ES-I3 (cell line): ENCODE results near the gene CHD5.
"Not testable (repeated sequence)": the region's sequence is repeated elsewhere in the genome, so short reads cannot be mapped to it uniquely, and the experiment has no call there.

ENCODE experiments used
- H3K36me3 ChIP-seq: 2 replicates; pipeline ENCODE4 v1.6.1; 2013; ENCODE audit warnings: mild to moderate bottlenecking, low read length, control low read depth, moderate library complexity; ENCODE audit not compliant: insufficient read depth
- H3K4me1 ChIP-seq: 2 replicates; pipeline ENCODE4 v1.6.1; 2013; ENCODE audit warnings: mild to moderate bottlenecking, control low read depth, low read length; ENCODE audit not compliant: insufficient read depth
- H3K9ac ChIP-seq: 2 replicates; pipeline ENCODE4 v1.6.1; 2013; ENCODE audit warnings: low read depth, mild to moderate bottlenecking, low read length, moderate library complexity
- H3K9me3 ChIP-seq: 2 replicates; pipeline ENCODE4 v1.6.1; 2013; ENCODE audit warnings: mild to moderate bottlenecking, low read length, moderate library complexity; ENCODE audit not compliant: control insufficient read depth, insufficient read depth

The CHD5 gene

DNA sequence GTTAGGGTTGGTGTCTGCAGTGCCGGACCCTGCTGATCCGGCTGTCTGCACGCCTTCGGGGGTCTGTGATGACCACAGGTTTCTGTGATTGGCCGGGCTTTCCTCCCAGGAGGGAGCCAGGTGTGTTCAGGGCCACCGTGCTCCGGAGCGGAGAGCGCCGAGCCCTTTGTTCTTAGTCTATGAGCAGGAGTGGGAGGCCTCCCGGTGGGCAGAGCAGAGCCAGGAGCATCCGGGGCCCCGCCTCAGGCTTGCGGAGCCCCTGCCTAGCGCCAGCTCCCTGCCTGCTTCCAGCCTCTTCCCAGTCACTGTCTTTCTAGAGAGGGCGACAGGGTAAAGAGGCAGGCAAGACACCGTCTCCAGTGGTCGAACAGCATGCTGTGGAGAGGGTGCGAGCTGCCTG lies 102.6 kb downstream of the CHD5 start:
- peaks cover 4% of the 10 kb centered on the region; the same call in 1 of the 2 replicates for H3K4me1 ChIP-seq
- no peaks in the 10 kb centered on the region for H3K36me3 ChIP-seq
- no peaks in the 10 kb centered on the region for H3K9me3 ChIP-seq
- no peak overlapping the region for H3K9ac ChIP-seq

DNA sequence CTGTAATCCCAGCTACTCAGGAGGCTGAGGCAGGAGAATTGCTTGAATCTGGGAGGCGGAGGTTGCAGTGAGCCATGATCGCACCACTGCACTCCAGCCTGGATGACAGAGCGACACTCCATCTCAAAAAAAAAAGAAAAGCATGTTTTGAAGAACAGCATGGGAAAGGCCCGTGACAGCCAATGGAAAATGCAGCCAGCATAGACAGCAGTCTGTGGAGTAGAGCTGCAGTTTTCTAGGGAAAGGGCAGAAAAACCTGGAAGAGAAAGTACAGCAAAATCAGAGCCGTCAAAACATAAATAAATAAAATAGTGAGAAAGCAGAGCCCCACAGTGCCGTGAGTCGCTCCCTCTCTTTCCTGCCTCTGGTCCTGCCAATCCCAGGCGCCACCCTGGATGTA lies 103.1 kb downstream of the CHD5 start:
- H3K9ac ChIP-seq, H3K9me3 ChIP-seq, H3K36me3 ChIP-seq, H3K4me1 ChIP-seq: not testable (repeated sequence)

DNA sequence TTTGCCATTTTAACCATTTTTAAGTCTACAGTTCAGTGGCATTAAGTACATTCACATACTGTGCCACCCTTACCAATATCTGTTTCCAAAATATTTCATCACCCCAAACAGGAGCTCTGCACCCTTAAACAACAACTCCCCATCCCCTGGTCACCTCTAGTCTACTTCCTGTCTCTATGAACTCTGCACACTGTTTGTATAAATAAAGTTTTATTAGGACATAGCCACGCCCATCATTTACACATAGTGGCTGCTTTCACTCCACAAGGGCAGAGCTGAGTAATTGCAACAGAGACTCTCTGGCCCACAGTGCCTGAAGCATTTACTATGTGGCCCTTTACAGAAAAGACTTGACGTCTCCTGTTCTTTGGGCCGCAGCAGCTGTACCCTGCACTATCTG lies 104.4 kb downstream of the CHD5 start:
- peaks cover 4% of the 10 kb centered on the region; the same call in 1 of the 2 replicates for H3K4me1 ChIP-seq
- no peaks in the 10 kb centered on the region for H3K36me3 ChIP-seq
- H3K9me3 ChIP-seq = no peaks in the 10 kb centered on the region
- no peak overlapping the region for H3K9ac ChIP-seq

DNA sequence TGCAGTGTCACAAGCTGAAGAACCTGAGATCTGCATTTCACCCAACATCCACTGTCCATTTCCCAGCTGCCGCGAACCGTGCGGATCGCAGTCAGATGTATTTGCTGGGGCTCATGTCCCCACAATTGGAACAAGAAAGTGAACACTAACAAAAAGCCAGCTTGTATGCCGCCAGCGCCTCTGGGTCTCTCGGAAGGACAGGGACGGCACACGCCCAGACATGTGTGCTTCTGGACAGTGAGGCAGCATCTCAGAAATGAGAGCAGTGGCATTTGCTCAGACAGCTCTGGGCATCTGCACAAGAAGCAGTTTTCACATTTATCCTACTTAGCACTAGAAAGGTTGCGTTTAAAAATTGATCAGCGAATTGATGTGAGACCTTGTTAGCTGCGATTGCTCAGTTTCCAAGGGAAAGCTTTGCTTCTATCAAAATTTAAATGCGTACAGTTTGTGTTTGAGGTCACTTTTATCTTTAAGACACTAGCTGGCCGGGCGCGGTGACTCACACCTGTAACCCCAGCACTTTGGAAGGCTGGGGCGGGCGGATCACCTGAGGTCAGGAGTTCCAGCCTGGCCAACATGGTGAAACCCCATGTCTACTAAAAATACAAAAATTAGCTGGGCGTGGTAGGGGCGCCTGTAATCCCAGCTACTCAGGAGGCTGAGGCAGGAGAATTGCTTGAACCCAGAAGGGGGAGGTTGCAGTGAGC lies 105.8 kb downstream of the CHD5 start:
- H3K9ac ChIP-seq = no peak overlapping the region
- no peaks in the 10 kb centered on the region for H3K36me3 ChIP-seq
- no peaks in the 10 kb centered on the region for H3K9me3 ChIP-seq
- H3K4me1 ChIP-seq = peaks cover 4% of the 10 kb centered on the region; the same call in 1 of the 2 replicates

DNA sequence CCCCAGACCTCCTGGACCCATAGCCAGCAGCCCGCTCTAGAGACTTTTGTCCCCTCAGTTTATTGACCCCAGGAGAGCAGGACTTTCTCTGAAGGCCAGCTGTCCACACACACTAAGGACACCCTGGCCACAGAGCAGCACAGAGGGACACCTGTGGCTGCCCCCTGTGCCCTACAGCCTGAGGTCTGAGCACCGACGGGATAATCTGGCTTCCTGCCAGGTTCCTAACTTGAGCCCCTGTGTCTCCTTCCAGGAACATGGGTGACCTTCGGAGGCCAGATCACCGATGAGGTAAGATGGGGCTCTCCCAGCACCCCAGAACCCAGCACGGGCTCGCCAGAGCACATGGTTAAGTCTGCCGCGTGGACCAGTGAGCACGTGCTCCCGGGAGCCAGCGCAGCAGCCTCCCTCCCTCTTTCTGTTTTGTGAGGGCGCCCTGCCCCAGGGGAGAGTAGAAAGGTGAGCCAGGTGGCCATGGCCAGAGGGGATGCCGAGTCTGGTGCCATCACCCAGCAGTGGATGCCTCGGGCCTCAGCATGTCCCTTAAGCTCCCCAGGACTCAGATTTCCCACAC lies 106.6 kb downstream of the CHD5 start:
- H3K9me3 ChIP-seq = no peaks in the 10 kb centered on the region
- H3K36me3 ChIP-seq = no peaks in the 10 kb centered on the region
- H3K9ac ChIP-seq = no peak overlapping the region
- H3K4me1 ChIP-seq = peaks cover 4% of the 10 kb centered on the region; the same call in 1 of the 2 replicates

DNA sequence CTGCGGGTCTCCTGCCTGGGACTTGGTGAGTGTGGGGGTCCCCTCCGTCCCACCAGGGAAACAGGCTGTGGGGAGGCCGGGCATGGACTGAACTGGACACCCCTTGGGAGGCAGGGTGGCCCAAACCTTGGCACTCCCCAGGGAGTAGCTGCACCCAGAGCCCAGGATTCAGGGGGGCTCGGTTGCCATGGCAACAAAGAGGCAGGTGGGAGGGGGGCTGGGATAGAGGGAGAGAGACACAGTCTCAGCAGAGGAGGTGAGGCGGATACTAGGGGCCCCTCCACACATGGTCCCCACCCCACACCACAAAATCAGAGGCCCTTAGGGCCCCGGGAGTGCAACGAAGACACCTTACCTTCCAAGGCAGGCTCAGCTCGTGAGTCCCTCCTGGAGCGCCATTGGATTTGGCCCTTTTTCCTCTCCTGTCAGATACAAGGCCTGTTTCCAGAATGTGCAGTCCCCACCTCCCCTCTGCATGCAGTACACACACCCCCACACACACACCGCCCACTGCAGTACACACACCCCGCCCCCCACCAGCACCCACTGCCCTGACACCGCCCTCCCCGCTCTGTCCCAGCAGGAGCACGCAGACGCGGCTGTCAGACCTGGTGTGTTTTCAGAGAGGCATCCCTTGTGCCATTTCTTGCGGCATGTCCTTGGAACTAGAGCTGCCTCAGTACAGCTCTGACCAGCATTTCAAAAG lies 107.2 kb downstream of the CHD5 start:
- H3K4me1 ChIP-seq = peaks cover 4% of the 10 kb centered on the region; the same call in 1 of the 2 replicates
- H3K9me3 ChIP-seq = no peaks in the 10 kb centered on the region
- H3K36me3 ChIP-seq = no peaks in the 10 kb centered on the region
- H3K9ac ChIP-seq = no peak overlapping the region

DNA sequence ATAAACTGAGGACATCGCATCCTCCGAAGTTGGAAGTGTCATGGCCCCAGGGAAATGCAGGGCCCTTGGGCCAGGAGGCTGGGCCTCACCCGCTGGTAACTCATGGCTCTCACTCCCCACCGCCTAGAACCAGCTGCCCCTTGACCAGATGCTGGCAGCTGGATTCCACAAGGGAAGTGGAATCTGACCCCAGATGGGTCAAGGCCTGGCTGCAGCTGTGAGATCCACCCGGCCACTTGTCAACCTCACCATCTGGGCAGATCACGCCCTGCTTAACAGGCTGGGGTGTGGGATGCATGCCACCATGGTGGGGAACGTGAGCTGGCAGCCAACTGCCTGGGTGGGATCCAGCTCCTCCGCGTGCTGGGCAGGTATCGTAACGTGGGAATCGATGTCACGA lies 108.9 kb downstream of the CHD5 start:
- H3K9me3 ChIP-seq = no peaks in the 10 kb centered on the region
- peaks cover 4% of the 10 kb centered on the region; the same call in 1 of the 2 replicates for H3K4me1 ChIP-seq
- H3K36me3 ChIP-seq = no peaks in the 10 kb centered on the region
- H3K9ac ChIP-seq = no peak overlapping the region

DNA sequence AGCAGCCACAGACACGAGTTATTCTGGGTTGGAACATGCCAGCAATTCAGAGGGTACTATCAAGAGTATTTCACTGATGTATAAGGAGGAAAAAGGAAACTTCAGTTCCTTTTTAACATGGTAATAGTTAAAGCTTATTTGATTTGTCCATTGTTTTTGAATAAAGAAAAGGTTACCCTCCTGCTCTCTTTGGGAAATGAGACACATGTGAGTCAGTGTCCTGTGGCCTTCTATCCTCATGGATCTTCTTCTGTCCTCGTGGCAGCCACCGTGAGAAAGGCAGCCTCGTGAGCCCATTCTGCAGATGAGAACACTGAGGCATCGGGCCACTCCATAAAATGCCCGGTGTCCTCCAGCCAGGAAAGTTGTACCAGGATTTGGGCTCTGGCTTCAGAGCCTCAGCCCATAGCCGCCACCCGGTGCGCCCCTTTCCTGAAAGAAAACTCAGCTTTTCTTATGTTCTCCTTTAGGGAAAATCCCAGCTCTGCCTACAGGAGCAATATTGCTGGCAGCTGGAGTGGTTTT lies 109.6 kb downstream of the CHD5 start:
- no peak overlapping the region for H3K9ac ChIP-seq
- H3K9me3 ChIP-seq = no peaks in the 10 kb centered on the region
- H3K36me3 ChIP-seq = no peaks in the 10 kb centered on the region
- H3K4me1 ChIP-seq = peaks cover 4% of the 10 kb centered on the region; the same call in 1 of the 2 replicates

DNA sequence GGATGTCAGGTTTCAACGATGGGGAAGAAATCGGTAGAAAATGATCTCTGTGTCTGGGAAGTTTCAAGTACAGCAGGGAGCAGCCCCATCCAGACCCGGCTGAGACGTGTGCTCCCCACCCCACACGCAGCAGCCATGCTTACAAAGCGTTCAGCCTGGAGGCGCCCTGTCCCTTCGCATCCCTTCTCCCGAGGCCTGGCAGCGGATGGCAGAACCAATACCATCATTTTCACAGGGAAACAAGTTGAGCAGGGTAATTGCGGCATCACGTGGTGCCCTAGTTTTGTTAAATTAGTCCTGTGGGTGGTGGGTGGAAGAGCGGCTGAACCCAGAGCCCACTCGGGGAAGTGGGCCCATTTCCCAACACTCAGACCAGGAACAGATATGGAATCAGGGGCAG lies 110.5 kb downstream of the CHD5 start:
- H3K9me3 ChIP-seq = no peaks in the 10 kb centered on the region
- no peak overlapping the region for H3K9ac ChIP-seq
- peaks cover 4% of the 10 kb centered on the region; the same call in 1 of the 2 replicates for H3K4me1 ChIP-seq
- H3K36me3 ChIP-seq = no peaks in the 10 kb centered on the region

DNA sequence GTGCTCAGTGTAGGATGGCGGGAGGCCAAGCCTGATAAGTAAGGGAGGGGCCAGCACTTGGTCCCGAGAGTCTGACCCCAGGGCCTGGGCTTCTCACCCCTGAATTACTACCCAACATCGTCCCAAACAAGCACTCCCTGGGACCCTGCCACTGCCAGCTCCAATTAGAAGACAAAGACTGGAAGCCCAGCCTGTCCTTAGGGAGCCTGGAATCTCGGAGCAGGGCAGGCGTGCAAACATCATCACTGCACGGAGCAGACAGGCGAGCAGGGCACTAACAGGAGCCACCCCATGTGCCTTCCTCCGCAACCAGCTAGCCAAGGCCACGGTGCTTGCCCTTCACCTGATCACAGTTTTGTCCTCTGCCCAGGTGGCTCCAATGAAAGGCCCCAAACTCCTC lies 111.2 kb downstream of the CHD5 start:
- H3K9me3 ChIP-seq = no peaks in the 10 kb centered on the region
- no peaks in the 10 kb centered on the region for H3K36me3 ChIP-seq
- H3K4me1 ChIP-seq = no peaks in the 10 kb centered on the region
- H3K9ac ChIP-seq = no peak overlapping the region

DNA sequence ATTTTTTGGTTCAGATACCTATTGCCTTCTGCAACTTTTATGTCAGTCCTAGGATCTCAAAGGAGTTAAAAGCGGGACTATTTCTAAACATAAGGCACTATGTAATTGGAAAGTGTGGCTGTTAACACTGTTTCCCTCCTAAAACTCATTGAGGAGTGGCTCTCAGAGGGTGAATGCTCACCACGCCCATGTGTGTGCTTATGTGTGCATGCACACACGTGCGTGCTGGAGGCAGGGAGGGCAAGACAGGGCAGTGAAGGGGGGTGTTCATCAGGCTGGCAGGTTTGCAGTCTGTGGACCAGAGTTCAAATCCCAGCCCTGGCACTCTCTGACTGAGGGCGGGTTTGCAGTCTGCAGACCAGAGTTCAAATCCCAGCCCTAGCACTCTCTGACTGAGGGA lies 112.0 kb downstream of the CHD5 start:
- no peaks in the 10 kb centered on the region for H3K36me3 ChIP-seq
- no peak overlapping the region for H3K9ac ChIP-seq

DNA sequence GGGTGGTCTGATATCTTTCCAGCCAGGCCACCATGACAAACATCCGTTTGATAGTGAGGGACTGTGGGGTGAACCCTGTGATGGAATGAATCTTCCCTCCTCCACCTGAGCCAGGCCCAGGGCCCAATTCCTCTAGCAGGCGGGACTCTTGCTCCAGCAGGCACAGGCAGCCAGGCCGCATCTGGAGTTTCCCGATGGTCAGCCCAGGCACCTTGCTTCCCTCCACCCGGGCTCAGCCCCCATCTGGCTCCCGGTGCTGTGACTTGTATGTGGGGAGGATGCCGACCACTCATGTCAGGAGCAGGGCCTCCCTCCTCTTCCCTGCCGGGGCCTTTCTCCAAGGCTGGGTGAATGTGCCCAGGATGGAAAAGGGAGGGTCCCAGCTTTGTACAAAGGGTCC lies 113.4 kb downstream of the CHD5 start:
- Histone ChIP-seq H3K9me3 (no peaks in the 10 kb centered on the region), H3K36me3 (no peaks in the 10 kb centered on the region), H3K4me1 (no peaks in the 10 kb centered on the region), H3K9ac (no peak overlapping the region)

More for the DNA sequence above, 112.0 kb downstream of the CHD5 start:
- H3K4me1 ChIP-seq = no peaks in the 10 kb centered on the region
- no peaks in the 10 kb centered on the region for H3K9me3 ChIP-seq

DNA sequence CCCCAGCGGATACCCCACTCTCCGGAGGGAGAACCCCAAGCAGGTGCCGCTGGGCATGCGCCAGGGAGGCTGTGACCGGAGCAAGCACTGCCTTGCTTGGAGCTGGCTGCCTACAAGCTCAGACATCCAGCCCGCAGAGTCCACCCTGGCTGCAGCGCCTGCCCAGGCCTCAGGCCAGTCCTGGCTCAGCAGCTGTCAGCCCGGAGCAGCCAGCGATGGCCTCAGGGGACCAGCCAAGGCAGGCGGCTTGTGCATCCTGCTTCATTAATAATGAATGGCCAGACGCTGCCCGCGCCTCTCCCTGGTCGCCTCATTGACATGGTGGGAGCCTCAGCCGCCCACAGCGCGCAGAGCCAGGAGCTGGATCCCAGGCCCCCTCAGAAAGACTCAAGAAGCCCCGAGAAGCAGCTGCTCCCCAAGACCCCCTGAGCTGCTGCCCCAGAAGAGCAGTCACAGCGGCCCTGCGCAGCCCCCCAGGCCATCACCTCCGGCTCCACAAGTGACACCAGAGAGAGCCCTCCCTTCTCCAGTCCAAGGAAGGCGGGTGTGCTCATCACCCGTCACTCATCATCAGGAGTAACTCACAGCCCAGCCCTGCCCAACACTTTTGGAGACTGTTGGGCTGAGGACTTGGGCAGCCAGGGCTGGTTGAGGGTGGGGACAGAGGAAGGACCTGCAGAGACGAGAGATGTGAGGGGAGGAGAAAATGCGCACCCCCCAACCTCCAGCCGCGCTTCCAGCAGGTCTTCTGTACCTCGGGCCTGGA lies 114.8 kb downstream of the CHD5 start:
- Histone ChIP-seq H3K4me1 (no peaks in the 10 kb centered on the region), H3K9ac (no peak overlapping the region), H3K36me3 (no peaks in the 10 kb centered on the region), H3K9me3 (no peaks in the 10 kb centered on the region)

DNA sequence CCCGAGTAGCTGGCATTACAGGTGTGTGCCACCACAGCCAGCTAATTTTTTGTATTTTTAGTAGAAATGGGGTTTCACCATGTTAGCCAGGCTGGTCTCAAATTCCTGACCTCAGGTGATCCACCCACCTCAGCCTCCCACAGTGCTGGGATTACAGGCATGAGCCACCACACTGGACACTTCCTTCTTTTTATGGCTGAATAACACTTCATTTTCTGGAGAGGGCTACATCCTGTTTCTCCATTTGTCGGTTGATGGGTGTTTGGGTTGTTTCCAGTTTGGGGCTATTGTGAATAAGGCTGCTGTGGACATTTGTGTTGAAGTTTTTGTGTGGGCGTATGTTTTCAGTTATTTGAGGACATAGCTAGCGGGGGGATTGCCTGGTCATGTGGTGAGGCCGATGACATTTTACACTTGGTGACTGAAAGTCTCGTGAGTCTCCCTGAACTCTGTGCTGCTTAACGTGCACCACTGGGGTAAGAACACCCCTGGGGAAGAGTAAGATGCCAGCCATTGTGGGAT lies 116.5 kb downstream of the CHD5 start:
- not testable (repeated sequence) for H3K9me3 ChIP-seq, H3K36me3 ChIP-seq, H3K4me1 ChIP-seq, H3K9ac ChIP-seq
